ENCODE measurements around the gene PLET1. TPM values are rescaled to one million over a fixed set of nuclear protein-coding genes. Genes with fewer than 3 reads are reported as not detected.

PLET1 gene
- total and polyA plus RNA-seq, 2 donors (not counting 1 experiment from before 2014, with no cell fraction given): not detected

DNA sequence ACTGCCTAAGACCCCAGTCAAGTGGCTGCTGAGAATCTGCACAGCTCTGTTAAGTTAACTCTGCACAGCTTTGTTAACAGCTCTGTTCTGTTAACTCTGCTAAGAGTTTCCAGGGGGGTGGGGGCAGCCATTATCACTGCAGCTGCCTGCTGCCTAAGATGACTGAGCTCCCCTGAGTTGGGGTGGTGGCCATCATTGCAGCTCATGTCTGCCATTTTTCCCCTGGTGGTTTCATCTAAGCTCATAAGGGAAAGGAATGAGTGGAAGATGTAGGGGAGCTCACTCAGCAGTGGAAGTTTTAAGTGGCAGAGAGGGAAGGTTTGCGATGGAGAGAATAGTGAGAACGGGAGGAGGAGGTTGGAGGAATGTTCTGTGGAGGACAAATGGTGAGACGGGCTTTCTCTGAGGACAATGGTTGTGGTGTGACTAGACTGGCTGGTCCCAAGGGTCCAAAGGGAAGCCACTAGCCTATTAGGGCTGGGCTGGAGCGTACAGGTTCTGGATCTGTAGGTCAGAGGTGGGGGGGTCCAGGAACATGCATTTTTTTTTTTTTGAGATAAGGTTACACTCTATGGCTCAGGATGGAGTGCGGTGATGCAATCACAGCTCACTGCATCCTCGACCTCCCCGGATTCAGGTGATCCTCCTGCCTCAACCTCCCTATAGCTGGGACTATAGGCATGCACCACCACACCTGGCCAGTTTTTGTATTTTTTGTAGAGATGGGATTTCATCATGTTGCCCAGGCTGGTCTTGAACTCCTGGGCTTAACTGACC is 13.5 kb upstream of the PLET1 start:
- H3K4me3 ChIP-seq (replicated peaks in 1 of 4; ENCODE audit: control extremely low read depth in 1 of 4, insufficient read depth in 1 of 4, low read depth in 3 of 4, low read length in 4 of 4): no peak overlapping the region
- no peaks in the 10 kb centered on the region for H3K36me3 ChIP-seq (ENCODE audit: control insufficient read depth, insufficient read depth, low read length)
- H3K79me2 ChIP-seq (ENCODE audit: control insufficient read depth, insufficient read depth, low read length): no peaks in the 10 kb centered on the region
- H2AFZ ChIP-seq (ENCODE audit: low read length): no peak overlapping the region
- TF ChIP-seq, protein P1, sequence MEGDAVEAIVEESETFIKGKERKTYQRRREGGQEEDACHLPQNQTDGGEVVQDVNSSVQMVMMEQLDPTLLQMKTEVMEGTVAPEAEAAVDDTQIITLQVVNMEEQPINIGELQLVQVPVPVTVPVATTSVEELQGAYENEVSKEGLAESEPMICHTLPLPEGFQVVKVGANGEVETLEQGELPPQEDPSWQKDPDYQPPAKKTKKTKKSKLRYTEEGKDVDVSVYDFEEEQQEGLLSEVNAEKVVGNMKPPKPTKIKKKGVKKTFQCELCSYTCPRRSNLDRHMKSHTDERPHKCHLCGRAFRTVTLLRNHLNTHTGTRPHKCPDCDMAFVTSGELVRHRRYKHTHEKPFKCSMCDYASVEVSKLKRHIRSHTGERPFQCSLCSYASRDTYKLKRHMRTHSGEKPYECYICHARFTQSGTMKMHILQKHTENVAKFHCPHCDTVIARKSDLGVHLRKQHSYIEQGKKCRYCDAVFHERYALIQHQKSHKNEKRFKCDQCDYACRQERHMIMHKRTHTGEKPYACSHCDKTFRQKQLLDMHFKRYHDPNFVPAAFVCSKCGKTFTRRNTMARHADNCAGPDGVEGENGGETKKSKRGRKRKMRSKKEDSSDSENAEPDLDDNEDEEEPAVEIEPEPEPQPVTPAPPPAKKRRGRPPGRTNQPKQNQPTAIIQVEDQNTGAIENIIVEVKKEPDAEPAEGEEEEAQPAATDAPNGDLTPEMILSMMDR (conservative IDR thresholded peaks at IDR 0.05 in 1 of 2, IDR thresholded peaks at IDR 0.05 in 1 of 2; ENCODE audit: low read depth in 1 of 2, low read length in 2 of 2): no peak
- no peak for TF ChIP-seq EZH2 (IDR thresholded peaks at IDR 0.05; ENCODE audit: low read length, missing control alignments)
- H3K27ac ChIP-seq (ENCODE audit: insufficient read depth, low read length): no peak overlapping the region
- no peak for DNase-seq (ENCODE audit: low read depth in 2 of 2)
- H3K4me1 ChIP-seq (ENCODE audit: control insufficient read depth, extremely low read depth, insufficient read depth, low read length): no peaks in the 10 kb centered on the region
- H3K4me2 ChIP-seq (ENCODE audit: extremely low read depth, insufficient read depth, low read length): no peak overlapping the region
- no peaks in the 10 kb centered on the region for H3K9me3 ChIP-seq (ENCODE audit: control insufficient read depth, insufficient read depth, low read depth, low read length)
- no peaks in the 10 kb centered on the region for H4K20me1 ChIP-seq (ENCODE audit: control insufficient read depth, extremely low read depth, insufficient read depth, low read length)
- no peak overlapping the region for H3K9ac ChIP-seq (ENCODE audit: insufficient read depth, low read length)
- H3K27me3 ChIP-seq (ENCODE audit: control insufficient read depth, insufficient read depth, low read length): no peaks in the 10 kb centered on the region

DNA sequence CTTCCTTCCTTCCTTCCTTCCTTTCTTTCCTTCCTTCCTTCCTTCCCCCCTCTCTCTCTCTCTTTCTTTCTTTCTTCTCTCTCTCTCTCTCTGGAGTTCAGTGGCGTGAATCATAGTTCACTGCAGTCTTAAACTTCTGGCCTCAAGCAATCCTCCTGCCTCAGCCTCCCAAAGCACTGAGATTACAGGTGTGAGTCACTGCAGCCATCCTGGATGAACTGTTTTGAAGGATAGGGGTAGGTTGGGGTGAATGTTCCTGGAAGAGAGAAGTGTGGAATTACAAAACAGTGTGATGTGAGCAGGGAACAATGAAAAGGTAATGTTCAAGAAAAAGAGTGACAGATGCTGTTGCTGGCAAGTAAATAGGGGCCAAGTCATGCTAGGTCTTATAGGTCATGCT is 12.4 kb upstream of the PLET1 start:
- H4K20me1 ChIP-seq (ENCODE audit: control insufficient read depth, extremely low read depth, insufficient read depth, low read length): no peaks in the 10 kb centered on the region
- H3K9ac ChIP-seq (ENCODE audit: insufficient read depth, low read length): no peak overlapping the region
- H3K27ac ChIP-seq (ENCODE audit: insufficient read depth, low read length): no peak overlapping the region
- no peaks in the 10 kb centered on the region for H3K36me3 ChIP-seq (ENCODE audit: control insufficient read depth, insufficient read depth, low read length)
- no peaks in the 10 kb centered on the region for H3K9me3 ChIP-seq (ENCODE audit: control insufficient read depth, insufficient read depth, low read depth, low read length)
- H3K27me3 ChIP-seq (ENCODE audit: control insufficient read depth, insufficient read depth, low read length): no peaks in the 10 kb centered on the region
- no peaks in the 10 kb centered on the region for H3K79me2 ChIP-seq (ENCODE audit: control insufficient read depth, insufficient read depth, low read length)
- no peak overlapping the region for H2AFZ ChIP-seq (ENCODE audit: low read length)
- TF ChIP-seq, protein P1 (conservative IDR thresholded peaks at IDR 0.05 in 1 of 2, IDR thresholded peaks at IDR 0.05 in 1 of 2; ENCODE audit: low read depth in 1 of 2, low read length in 2 of 2): no peak
- no peak for TF ChIP-seq EZH2 (IDR thresholded peaks at IDR 0.05; ENCODE audit: low read length, missing control alignments)
- no peak overlapping the region for H3K4me3 ChIP-seq (replicated peaks in 1 of 4; ENCODE audit: control extremely low read depth in 1 of 4, insufficient read depth in 1 of 4, low read depth in 3 of 4, low read length in 4 of 4)
- H3K4me2 ChIP-seq (ENCODE audit: extremely low read depth, insufficient read depth, low read length): no peak overlapping the region
- no peaks in the 10 kb centered on the region for H3K4me1 ChIP-seq (ENCODE audit: control insufficient read depth, extremely low read depth, insufficient read depth, low read length)
- no peak for DNase-seq (ENCODE audit: low read depth in 2 of 2)

DNA sequence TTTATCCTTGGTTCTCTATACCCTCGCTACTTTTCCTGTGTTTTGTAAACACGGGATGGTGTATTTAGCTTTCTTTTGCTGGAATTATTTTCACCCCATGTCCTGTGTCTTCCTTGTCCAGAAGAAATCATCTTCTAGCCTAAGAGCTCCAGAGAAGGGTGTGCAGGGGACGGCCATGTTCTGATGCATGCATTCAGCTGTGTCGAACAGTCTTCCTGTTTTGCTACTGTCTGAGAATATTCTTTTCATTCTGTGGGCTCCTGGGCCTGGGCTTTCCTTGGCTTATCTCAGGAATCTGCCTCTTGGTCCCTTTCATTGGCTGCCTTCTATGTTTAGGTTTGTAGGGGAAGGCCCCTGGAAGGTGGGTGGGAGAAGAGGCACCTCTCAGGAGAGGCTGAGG is 10.6 kb upstream of the PLET1 start:
- Histone ChIP-seq H3K36me3 (ENCODE audit: control insufficient read depth, insufficient read depth, low read length) (no peaks in the 10 kb centered on the region), H3K79me2 (ENCODE audit: control insufficient read depth, insufficient read depth, low read length) (no peaks in the 10 kb centered on the region), H3K9me3 (ENCODE audit: control insufficient read depth, insufficient read depth, low read depth, low read length) (no peaks in the 10 kb centered on the region), H3K27me3 (ENCODE audit: control insufficient read depth, insufficient read depth, low read length) (no peaks in the 10 kb centered on the region), H3K4me2 (ENCODE audit: extremely low read depth, insufficient read depth, low read length) (no peak overlapping the region), H3K27ac (ENCODE audit: insufficient read depth, low read length) (no peak overlapping the region), H4K20me1 (ENCODE audit: control insufficient read depth, extremely low read depth, insufficient read depth, low read length) (no peaks in the 10 kb centered on the region), H3K4me1 (ENCODE audit: control insufficient read depth, extremely low read depth, insufficient read depth, low read length) (no peaks in the 10 kb centered on the region), H2AFZ (ENCODE audit: low read length) (no peak overlapping the region), H3K9ac (ENCODE audit: insufficient read depth, low read length) (no peak overlapping the region), H3K4me3 (replicated peaks in 1 of 4; ENCODE audit: control extremely low read depth in 1 of 4, insufficient read depth in 1 of 4, low read depth in 3 of 4, low read length in 4 of 4) (no peak overlapping the region)
- TF ChIP-seq, protein P1 (conservative IDR thresholded peaks at IDR 0.05 in 1 of 2, IDR thresholded peaks at IDR 0.05 in 1 of 2; ENCODE audit: low read depth in 1 of 2, low read length in 2 of 2): no peak
- no peak for TF ChIP-seq EZH2 (IDR thresholded peaks at IDR 0.05; ENCODE audit: low read length, missing control alignments)
- no peak for DNase-seq (ENCODE audit: low read depth in 2 of 2)

Data from fibroblast of lung (primary cell).